ENCODE data around the gene PHLDA2.

DNA sequence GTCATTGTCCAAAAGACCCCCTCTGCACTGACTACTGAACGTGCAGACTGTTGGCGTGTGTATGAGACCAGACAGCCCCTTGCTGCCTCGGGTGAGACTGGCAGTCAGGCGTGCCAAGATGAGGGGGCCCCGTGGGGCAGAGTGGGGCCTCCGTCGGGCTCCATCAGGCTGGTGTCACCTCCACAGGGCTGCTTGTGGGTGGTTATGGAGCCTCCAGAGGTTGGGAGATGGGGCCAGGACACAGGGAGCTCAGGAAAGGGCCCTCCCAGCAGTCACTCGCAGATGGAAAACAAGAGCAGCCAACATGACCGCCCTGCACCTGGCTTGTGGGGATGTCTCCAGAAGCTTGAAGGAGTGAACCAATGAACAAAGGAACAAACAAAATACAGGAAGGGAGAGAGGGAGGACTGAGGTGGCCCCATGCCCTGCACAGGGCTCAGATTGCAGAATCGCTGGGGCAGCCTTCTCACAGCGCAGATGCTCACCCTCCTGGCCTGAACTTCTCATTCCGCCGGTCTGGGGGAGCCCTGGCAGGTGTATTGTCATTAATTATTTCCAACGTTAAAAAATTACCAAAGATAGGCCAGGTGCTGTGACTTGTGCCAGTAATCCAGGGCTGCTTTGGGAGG, 5.5 kb upstream of the PHLDA2 start:
- TF ChIP-seq POLR2AphosphoS5 (IDR thresholded peaks at IDR 0.05) (no peak), POLR2A (IDR thresholded peaks at IDR 0.05) (no peak), EP300 (IDR thresholded peaks at IDR 0.05) (no peak)
- TF ChIP-seq, protein P1, sequence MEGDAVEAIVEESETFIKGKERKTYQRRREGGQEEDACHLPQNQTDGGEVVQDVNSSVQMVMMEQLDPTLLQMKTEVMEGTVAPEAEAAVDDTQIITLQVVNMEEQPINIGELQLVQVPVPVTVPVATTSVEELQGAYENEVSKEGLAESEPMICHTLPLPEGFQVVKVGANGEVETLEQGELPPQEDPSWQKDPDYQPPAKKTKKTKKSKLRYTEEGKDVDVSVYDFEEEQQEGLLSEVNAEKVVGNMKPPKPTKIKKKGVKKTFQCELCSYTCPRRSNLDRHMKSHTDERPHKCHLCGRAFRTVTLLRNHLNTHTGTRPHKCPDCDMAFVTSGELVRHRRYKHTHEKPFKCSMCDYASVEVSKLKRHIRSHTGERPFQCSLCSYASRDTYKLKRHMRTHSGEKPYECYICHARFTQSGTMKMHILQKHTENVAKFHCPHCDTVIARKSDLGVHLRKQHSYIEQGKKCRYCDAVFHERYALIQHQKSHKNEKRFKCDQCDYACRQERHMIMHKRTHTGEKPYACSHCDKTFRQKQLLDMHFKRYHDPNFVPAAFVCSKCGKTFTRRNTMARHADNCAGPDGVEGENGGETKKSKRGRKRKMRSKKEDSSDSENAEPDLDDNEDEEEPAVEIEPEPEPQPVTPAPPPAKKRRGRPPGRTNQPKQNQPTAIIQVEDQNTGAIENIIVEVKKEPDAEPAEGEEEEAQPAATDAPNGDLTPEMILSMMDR (IDR thresholded peaks at IDR 0.05): no peak

All from upper lobe of left lung (tissue), 4 donors.